GM21381 (cell line): ENCODE measurements around the gene TSHR.
A peak's percentile ranks its signal among the peaks of the same experiment; 100 is the strongest.
"Not testable (repeated sequence)": the region's sequence is repeated elsewhere in the genome, so short reads cannot be mapped to it uniquely, and the experiment has no call there.

Experiments
- ATAC-seq: cut with Tn5 transposase; IDR thresholded peaks from one replicate; pipeline ENCODE4 v1.9.1; 2021; ENCODE audit warnings: mild to moderate bottlenecking, moderate library complexity; ENCODE audit not compliant: unreplicated experiment

Gene TSHR

GRCh38 chr14:80948291-80948690, 7.1 kb upstream of the TSHR start:
- ATAC-seq: no peak

GRCh38 chr14:80951491-80951890, 3.9 kb upstream of the TSHR start:
- no peak for ATAC-seq

GRCh38 chr14:80953211-80953610, 2.2 kb upstream of the TSHR start:
- ATAC-seq: not testable (repeated sequence)

GRCh38 chr14:80954687-80955299, 628 bp upstream of the TSHR start:
- ATAC-seq: no peak

GRCh38 chr14:80956102-80956501, 681 bp downstream of the TSHR start:
- no peak for ATAC-seq

- no peak for ATAC-seq
Observed at GRCh38 chr14:80956922-80957321, 1.5 kb downstream of the TSHR start.

GRCh38 chr14:80957613-80958012, 2.2 kb downstream of the TSHR start:
- no peak for ATAC-seq

GRCh38 chr14:80958226-80958625, 2.8 kb downstream of the TSHR start:
- no peak for ATAC-seq

- no peak for ATAC-seq
Observed at GRCh38 chr14:80958939-80959338, 3.5 kb downstream of the TSHR start.

- peak; percentile 98 for ATAC-seq
Observed at GRCh38 chr14:80959496-80959895, 4.1 kb downstream of the TSHR start.

- no peak for ATAC-seq
Observed at GRCh38 chr14:80965037-80965436, 9.6 kb downstream of the TSHR start.

GRCh38 chr14:80973931-80974641, 18.7 kb downstream of the TSHR start:
- no peak for ATAC-seq

- ATAC-seq: no peak
Observed at GRCh38 chr14:80974679-80975078, 19.3 kb downstream of the TSHR start.

- peak; percentile 63 for ATAC-seq
Observed at GRCh38 chr14:80977221-80977620, 21.8 kb downstream of the TSHR start.

- ATAC-seq: no peak
Observed at GRCh38 chr14:80978403-80978802, 23.0 kb downstream of the TSHR start.

- ATAC-seq: no peak
Observed at GRCh38 chr14:80979951-80980350, 24.5 kb downstream of the TSHR start.

- no peak for ATAC-seq
Observed at GRCh38 chr14:80981156-80981555, 25.7 kb downstream of the TSHR start.

- ATAC-seq: no peak
Observed at GRCh38 chr14:80981673-80982072, 26.3 kb downstream of the TSHR start.

- ATAC-seq: no peak
Observed at GRCh38 chr14:80982711-80983110, 27.3 kb downstream of the TSHR start.

GRCh38 chr14:80987235-80988032, 32.0 kb downstream of the TSHR start:
- ATAC-seq: peak; percentile 57

- ATAC-seq: no peak
Observed at GRCh38 chr14:80988192-80988591, 32.8 kb downstream of the TSHR start.
